UCSD-AML1 (cell line): ENCODE measurements around the gene ZNF444.
A peak's percentile ranks its signal among the peaks of the same experiment; 100 is the strongest.
"Not testable (repeated sequence)": the region's sequence is repeated elsewhere in the genome, so short reads cannot be mapped to it uniquely, and the experiment has no call there.

Experiments used
- DNase-seq: peaks from one replicate; lab custom pipeline; 2025; ENCODE audit not compliant: unreplicated experiment; lab: John Stamatoyannopoulos, UW

Gene ZNF444

DNA sequence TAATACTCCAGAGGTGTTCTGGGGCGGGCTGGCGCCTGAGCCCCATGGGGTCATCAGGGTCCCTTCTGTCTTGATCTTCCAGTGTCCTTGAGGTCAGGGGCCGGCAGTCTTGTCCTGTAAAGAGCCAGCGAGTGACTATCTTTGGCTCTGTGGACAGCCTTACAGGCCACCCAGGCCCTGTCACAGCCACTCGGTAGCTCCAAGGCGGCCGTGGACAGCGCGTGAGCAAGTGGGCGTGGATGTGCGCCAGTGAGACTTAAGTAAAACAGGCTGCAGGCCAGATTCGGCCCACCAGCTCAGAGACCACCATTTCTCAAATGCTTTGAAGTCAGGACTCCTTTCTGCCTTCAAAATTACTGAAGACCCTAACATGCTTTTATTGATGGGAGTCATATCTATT is 3.7 kb downstream of the ZNF444 start:
- no peak for DNase-seq

- no peak for DNase-seq
Measured at GRCh38 chr19:56145698-56146097, 4.6 kb downstream of the ZNF444 start.

GRCh38 chr19:56146904-56147303 is 5.8 kb downstream of the ZNF444 start:
- DNase-seq: no peak

GRCh38 chr19:56147307-56147706 is 6.2 kb downstream of the ZNF444 start:
- DNase-seq: no peak

DNA sequence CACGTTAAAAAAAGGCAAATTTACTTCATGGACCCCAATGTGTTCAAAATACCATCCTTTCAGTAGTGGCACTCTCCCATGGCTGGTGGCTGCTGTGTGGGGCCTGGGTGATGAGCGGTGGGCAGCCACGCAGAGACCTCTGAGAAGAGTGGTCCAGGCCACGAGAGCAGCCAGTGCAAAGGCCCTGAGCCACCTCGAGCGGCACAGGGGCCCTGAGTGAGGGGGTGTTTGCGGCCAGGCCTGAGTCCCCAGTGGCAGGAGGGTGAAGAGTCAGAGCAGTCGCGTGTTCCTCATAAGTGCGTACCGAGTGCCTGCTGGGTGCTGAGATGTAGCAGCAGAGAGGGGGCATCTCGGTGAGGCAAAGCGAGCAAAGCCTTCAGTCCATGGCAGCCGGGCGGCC is 7.0 kb downstream of the ZNF444 start:
- no peak for DNase-seq

- DNase-seq: not testable (repeated sequence)
Measured at GRCh38 chr19:56148955-56149655, 8.0 kb downstream of the ZNF444 start.

GRCh38 chr19:56149656-56150038 is 8.6 kb downstream of the ZNF444 start:
- DNase-seq: no peak

- no peak for DNase-seq
Measured at GRCh38 chr19:56150358-56150757, 9.3 kb downstream of the ZNF444 start.

- no peak for DNase-seq
Measured at GRCh38 chr19:56152644-56153043, 11.6 kb downstream of the ZNF444 start.

- no peak for DNase-seq
Measured at GRCh38 chr19:56153507-56153906, 12.4 kb downstream of the ZNF444 start.

- DNase-seq: peak; percentile 18
Measured at GRCh38 chr19:56155124-56155687, 14.1 kb downstream of the ZNF444 start.

DNA sequence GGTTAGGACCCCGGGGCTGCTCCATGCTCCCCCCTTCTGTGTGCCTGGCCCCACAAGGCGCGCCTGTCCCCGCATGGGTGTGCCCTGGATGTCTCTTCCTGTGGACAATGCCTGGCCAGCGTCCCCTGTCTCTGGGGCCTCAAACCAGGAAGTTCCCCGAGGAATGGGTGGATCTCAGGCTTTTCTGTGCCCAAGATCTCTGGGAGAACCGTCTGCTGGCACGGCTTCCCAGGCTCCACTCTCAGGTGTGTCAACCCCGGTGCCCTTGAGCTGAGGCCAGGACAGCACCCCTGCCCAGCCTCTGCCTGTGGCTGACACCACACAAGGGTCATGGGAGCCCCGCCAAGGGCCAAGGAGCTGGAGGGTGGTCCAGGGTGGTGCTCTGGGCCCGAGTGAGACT is 15.7 kb downstream of the ZNF444 start:
- no peak for DNase-seq

DNA sequence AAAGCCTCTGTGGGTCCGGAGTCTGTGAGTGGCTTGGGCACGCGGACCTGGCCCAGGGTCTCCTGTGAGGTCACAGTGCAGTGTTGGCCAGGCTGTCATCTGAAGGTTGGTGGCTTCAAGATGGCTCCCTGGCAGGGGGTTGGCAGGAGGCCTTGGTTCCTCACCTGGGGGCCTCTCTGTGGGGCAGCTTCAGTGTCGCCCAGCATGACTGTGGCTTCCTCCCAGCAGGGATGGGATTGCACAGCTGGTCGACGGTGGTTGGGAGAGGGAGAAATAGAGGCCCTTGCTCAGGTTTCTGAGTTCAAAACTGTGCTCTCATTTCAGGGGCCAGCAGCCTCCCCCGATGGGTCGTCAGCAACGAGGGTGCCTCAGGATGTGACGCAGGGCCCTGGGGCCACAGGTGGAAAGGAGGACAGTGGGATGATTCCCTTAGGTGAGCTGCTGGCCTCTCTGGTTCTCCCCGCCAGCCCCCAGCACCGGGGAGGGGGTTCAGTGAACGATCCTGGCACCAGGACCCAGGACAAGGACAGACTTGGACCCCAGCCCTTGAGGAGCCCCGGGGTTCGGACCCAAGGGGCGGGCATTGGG is 17.2 kb downstream of the ZNF444 start:
- no peak for DNase-seq

- DNase-seq: no peak
Measured at GRCh38 chr19:56159009-56159559, 18.0 kb downstream of the ZNF444 start.

GRCh38 chr19:56159622-56160271 is 18.7 kb downstream of the ZNF444 start:
- DNase-seq: no peak

GRCh38 chr19:56161534-56161933 is 20.4 kb downstream of the ZNF444 start:
- DNase-seq: no peak

- DNase-seq: peak; percentile 38
Measured at GRCh38 chr19:56162258-56162657, 21.2 kb downstream of the ZNF444 start.

DNA sequence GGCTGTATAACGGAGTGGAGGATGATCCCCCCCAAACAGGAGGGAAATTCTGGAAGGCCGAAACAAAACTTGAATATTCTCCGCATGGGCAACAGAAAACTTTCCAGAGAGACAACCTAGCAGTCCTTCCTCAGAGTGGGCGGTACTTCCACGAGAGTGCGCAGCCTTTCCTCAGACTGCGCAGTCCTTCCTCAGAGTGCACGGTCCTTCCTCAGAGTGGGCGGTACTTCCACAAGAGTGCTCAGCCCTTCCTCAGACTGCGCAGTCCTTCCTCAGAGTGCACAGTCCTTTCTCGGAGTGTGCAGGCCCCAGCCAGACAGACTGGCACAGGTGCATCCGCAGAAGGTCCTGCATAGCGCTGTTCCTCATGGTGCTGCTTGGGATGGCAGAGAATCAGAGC is 22.0 kb downstream of the ZNF444 start:
- DNase-seq: no peak

DNA sequence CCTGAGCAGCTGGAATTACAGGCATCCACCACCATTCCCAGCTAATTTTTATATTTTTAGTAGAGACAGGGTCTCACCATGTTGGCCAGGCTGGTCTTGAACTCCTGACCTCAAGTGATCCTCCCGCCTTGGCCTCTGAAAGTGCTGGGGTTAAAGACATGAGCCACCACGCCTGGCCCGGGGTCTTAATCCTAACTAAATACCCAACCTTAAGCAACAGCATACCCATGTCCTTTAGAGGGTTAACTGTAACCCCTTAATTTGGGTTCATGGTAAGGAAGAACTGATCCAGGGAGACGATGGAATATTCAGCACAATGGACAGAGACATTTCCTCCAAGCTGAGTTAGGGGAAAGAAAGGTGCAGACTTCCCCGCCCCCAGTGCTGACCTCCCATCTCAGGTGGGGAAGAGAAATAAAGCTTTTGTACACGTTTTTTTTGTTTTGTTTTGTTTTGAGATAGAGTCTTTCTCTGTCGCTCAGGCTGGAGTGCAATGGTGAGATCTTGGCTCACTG is 26.0 kb downstream of the ZNF444 start:
- DNase-seq: no peak

GRCh38 chr19:56170261-56170660 is 29.2 kb downstream of the ZNF444 start:
- no peak for DNase-seq

- no peak for DNase-seq
Measured at GRCh38 chr19:56174086-56174485, 33.0 kb downstream of the ZNF444 start.

DNA sequence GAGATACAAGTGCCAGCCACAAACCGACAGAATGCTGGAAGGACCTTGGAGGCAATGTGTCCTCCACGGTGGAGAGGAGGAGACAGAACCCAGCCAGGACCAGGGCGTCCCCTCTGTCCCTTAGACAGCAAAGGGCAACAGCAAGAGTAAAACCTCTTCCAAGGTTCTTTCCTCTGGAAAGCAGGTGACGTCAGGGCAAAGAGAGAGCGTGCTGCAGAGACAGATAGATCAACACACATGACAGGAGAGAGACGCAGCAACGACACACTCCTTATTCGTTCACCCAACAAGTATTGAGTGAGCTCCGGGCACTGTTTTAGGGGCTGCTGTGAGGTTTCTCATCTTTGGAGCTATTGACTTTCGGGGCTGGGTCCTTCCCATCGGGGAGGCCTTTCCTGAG is 33.5 kb downstream of the ZNF444 start:
- no peak for DNase-seq
